ENCODE results near the gene RALGAPA1. TPM values are rescaled to one million over a fixed set of nuclear protein-coding genes. Genes with fewer than 3 reads are reported as not detected.

Gene RALGAPA1
- total RNA-seq, 1 donor from 2014 or later: 61.0 TPM

DNA sequence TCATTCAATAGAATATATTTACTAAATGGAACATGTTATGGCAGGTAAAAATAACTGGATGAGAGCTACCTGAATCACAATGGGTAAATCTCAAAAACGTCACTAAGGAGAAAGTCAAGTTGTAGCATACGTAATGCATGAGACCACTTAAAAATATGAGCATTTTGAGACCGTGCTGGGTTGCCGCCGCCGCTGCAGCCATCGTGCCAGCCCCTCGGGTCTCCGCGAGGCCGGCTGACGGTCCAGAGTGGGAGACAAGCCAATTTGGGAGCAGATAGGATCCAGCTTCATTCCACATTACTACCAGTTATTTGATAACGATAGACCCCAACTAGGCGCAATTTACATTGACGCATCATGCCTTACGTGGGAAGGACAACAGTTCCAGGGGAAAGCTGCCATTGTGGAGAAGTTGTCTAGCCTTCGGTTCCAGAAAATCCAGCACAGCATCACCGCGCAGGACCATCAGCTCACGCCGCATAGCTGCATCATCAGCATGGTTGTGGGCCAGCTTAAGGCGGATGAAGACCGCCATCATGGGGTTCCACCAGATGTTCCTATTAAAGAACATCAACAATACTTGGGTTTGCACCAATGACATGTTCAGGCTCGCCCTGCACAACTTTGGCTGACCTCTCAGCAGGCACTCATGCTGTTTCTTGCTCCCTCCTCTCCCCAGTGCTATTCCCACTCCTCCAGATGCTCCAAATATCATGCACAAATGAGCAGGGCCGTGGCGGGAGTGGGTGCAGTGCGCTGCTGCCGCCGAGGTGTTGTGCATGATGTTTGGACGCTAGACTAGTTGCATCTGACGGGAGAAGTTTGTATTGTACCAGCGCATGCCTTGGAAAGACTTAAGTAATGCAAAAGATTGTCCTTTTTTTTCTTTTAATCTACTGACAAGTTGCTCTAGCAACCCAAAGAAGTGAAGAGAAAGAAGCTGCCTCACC lies 10.8 kb upstream of the RALGAPA1 start:
- H3K4me1 Mint-ChIP-seq (ENCODE audit: low read depth, unreplicated experiment): peaks cover 2% of the 10 kb centered on the region

GRCh38 chr14:35818346-35819115 lies 9.4 kb upstream of the RALGAPA1 start:
- Mint-ChIP-seq H3K4me1 (ENCODE audit: low read depth, unreplicated experiment) (peaks cover 2% of the 10 kb centered on the region), H3K36me3 (ENCODE audit: unreplicated experiment) (no peaks in the 10 kb centered on the region), H3K27ac (ENCODE audit: unreplicated experiment) (no peak overlapping the region), H3K27me3 (ENCODE audit: unreplicated experiment) (no peaks in the 10 kb centered on the region), H3K9me3 (ENCODE audit: unreplicated experiment) (no peaks in the 10 kb centered on the region), H3K4me3 (ENCODE audit: unreplicated experiment) (no peak overlapping the region)
- TF ChIP-seq, protein P1, sequence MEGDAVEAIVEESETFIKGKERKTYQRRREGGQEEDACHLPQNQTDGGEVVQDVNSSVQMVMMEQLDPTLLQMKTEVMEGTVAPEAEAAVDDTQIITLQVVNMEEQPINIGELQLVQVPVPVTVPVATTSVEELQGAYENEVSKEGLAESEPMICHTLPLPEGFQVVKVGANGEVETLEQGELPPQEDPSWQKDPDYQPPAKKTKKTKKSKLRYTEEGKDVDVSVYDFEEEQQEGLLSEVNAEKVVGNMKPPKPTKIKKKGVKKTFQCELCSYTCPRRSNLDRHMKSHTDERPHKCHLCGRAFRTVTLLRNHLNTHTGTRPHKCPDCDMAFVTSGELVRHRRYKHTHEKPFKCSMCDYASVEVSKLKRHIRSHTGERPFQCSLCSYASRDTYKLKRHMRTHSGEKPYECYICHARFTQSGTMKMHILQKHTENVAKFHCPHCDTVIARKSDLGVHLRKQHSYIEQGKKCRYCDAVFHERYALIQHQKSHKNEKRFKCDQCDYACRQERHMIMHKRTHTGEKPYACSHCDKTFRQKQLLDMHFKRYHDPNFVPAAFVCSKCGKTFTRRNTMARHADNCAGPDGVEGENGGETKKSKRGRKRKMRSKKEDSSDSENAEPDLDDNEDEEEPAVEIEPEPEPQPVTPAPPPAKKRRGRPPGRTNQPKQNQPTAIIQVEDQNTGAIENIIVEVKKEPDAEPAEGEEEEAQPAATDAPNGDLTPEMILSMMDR (IDR thresholded peaks at IDR 0.05; ENCODE audit: partially characterized antibody, unreplicated experiment): peak; percentile 69
- no peak for DNase-seq

More for the DNA sequence above, 10.8 kb upstream of the RALGAPA1 start:
- TF ChIP-seq, protein P1 (IDR thresholded peaks at IDR 0.05; ENCODE audit: partially characterized antibody, unreplicated experiment): no peak
- Mint-ChIP-seq H3K36me3 (ENCODE audit: unreplicated experiment) (no peaks in the 10 kb centered on the region), H3K27ac (ENCODE audit: unreplicated experiment) (no peak overlapping the region), H3K27me3 (ENCODE audit: unreplicated experiment) (no peaks in the 10 kb centered on the region), H3K4me3 (ENCODE audit: unreplicated experiment) (no peak overlapping the region), H3K9me3 (ENCODE audit: unreplicated experiment) (no peaks in the 10 kb centered on the region)
- no peak for DNase-seq

DNA sequence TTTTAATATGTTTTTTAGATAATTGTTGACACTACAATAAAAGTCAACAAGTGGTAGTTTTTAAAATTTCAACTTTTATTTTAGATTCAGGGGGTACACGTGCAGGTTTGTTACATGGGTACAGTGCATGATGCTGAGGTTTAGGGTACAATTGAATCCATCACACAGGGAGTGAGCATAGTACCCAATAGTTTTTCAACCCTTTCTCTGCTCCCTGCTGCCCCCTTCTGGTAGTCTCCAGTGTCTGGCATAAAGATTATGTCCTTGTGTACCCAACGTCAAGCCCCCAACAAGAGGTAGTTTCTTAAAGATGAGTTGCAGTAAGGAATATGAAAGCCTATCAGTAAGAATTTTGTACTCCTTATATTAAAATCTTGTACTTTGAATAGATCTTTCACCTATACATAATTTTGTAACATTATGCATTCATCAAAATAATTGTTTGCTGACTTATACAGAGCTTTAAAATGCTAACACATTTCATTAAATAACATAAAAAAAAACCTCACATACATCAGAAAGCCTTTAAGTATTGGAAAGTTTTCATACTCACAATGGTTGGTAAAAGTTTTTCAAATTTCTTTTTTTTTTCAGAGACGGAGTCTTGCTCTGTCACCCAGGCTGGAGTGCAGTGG lies 5.4 kb upstream of the RALGAPA1 start:
- Mint-ChIP-seq H3K9me3 (ENCODE audit: unreplicated experiment) (no peaks in the 10 kb centered on the region), H3K27ac (ENCODE audit: unreplicated experiment) (no peak overlapping the region), H3K36me3 (ENCODE audit: unreplicated experiment) (no peaks in the 10 kb centered on the region), H3K27me3 (ENCODE audit: unreplicated experiment) (peaks cover 2% of the 10 kb centered on the region), H3K4me3 (ENCODE audit: unreplicated experiment) (no peak overlapping the region), H3K4me1 (ENCODE audit: low read depth, unreplicated experiment) (no peaks in the 10 kb centered on the region)
- TF ChIP-seq, protein P1 (IDR thresholded peaks at IDR 0.05; ENCODE audit: partially characterized antibody, unreplicated experiment): peak; percentile 78
- peak; percentile 85 for DNase-seq

- H3K4me1 Mint-ChIP-seq (ENCODE audit: low read depth, unreplicated experiment): peaks cover 10% of the 10 kb centered on the region
- no peak overlapping the region for H3K27ac Mint-ChIP-seq (ENCODE audit: unreplicated experiment)
- H3K36me3 Mint-ChIP-seq (ENCODE audit: unreplicated experiment): no peaks in the 10 kb centered on the region
- DNase-seq: no peak
- peaks cover 5% of the 10 kb centered on the region for H3K27me3 Mint-ChIP-seq (ENCODE audit: unreplicated experiment)
- TF ChIP-seq, protein P1 (IDR thresholded peaks at IDR 0.05; ENCODE audit: partially characterized antibody, unreplicated experiment): no peak
- peaks cover 4% of the 10 kb centered on the region for H3K9me3 Mint-ChIP-seq (ENCODE audit: unreplicated experiment)
- no peak overlapping the region for H3K4me3 Mint-ChIP-seq (ENCODE audit: unreplicated experiment)
Observed at GRCh38 chr14:35810963-35811362, 1.9 kb upstream of the RALGAPA1 start.
